ENCODE data around the gene CBX6. TPM values are rescaled to one million over a fixed set of nuclear protein-coding genes. Genes with fewer than 3 reads are reported as not detected.

Gene CBX6
- total RNA-seq, 1 experiment from 2014 or later: 136 TPM

DNA sequence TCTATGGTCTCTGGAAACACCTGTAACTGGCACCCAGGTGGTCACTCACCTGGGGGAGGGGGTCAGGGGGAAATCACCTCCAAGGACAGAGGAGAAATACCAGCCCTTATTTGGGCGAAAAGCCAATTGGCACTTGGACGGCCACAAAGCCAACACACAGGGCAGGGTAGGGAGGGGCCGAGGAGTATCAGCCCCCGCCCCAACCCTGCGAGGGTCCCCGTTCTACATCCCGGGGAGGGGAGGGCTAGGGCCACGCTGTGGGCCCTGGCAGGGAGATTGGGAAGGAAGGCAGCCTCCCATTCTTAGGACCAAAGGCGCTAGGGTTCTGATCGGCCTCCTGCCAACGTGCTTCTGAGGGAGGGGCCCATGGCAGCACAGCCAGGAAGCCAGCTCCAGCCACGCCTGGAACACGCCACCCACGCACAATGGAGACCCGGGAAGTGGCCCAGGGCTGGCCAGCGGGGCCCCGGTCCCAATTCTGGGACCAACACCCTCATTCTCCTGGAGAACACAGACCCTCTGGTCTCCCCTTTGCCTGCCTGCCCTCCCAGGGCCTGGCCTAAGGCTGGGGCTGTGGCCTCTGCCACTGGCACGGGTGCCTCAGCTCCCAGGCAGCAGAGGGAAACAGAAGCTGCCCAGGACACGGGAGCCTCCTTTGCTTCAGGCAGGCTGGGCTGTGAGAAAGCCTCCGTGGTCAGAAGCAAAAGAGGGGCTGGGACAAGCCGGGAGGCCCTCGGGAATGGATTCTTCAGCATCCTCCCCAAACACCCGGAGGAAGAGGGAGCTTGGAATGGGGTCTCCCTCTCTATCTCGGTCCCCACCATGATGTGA is 7.4 kb downstream of the CBX6 start:
- H3K9me2 ChIP-seq (ENCODE audit: insufficient read depth): no peaks in the 10 kb centered on the region
- H3K27me3 ChIP-seq (ENCODE audit: insufficient read depth, low read depth): no peaks in the 10 kb centered on the region
- BruUV-seq (replicated peaks): no TSS peak
- H3K9me3 ChIP-seq (ENCODE audit: insufficient read depth, low read depth): no peaks in the 10 kb centered on the region
- H3K27ac ChIP-seq: no peak overlapping the region
- H3K4me3 ChIP-seq: no peak overlapping the region
- POLR2A ChIA-PET (ENCODE audit: unreplicated experiment): interaction anchor here (0.7 kb wide), 1 partner anchor 43 kb away, joined by 4 read pairs; no protein-coding TSS in a partner anchor
- H3F3A ChIP-seq (ENCODE audit: insufficient read depth, low read depth): peaks cover 30% of the 10 kb centered on the region
- peaks cover 14% of the 10 kb centered on the region for H3K79me2 ChIP-seq (ENCODE audit: low read depth)
- H3K4me2 ChIP-seq: no peak overlapping the region
- no peak overlapping the region for H2AFZ ChIP-seq
- CTCF ChIA-PET: no interaction called here
- no peak for DNase-seq
- peaks cover 43% of the 10 kb centered on the region for H4K20me1 ChIP-seq (ENCODE audit: insufficient read depth)
- H3K4me1 ChIP-seq (replicated peaks; ENCODE audit: insufficient read depth): no peaks in the 10 kb centered on the region
- intact Hi-C loops (cut with micrococcal nuclease; ENCODE audit: unreplicated experiment): no loop called here
- H3K36me3 ChIP-seq (ENCODE audit: low read depth): peaks cover 9% of the 10 kb centered on the region; the same call in 1 of the 2 replicates
- TF ChIP-seq, protein P1, sequence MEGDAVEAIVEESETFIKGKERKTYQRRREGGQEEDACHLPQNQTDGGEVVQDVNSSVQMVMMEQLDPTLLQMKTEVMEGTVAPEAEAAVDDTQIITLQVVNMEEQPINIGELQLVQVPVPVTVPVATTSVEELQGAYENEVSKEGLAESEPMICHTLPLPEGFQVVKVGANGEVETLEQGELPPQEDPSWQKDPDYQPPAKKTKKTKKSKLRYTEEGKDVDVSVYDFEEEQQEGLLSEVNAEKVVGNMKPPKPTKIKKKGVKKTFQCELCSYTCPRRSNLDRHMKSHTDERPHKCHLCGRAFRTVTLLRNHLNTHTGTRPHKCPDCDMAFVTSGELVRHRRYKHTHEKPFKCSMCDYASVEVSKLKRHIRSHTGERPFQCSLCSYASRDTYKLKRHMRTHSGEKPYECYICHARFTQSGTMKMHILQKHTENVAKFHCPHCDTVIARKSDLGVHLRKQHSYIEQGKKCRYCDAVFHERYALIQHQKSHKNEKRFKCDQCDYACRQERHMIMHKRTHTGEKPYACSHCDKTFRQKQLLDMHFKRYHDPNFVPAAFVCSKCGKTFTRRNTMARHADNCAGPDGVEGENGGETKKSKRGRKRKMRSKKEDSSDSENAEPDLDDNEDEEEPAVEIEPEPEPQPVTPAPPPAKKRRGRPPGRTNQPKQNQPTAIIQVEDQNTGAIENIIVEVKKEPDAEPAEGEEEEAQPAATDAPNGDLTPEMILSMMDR (conservative IDR thresholded peaks at IDR 0.05): no peak
- TF ChIP-seq EZH2 (IDR thresholded peaks at IDR 0.05; ENCODE audit: low read depth): no peak

DNA sequence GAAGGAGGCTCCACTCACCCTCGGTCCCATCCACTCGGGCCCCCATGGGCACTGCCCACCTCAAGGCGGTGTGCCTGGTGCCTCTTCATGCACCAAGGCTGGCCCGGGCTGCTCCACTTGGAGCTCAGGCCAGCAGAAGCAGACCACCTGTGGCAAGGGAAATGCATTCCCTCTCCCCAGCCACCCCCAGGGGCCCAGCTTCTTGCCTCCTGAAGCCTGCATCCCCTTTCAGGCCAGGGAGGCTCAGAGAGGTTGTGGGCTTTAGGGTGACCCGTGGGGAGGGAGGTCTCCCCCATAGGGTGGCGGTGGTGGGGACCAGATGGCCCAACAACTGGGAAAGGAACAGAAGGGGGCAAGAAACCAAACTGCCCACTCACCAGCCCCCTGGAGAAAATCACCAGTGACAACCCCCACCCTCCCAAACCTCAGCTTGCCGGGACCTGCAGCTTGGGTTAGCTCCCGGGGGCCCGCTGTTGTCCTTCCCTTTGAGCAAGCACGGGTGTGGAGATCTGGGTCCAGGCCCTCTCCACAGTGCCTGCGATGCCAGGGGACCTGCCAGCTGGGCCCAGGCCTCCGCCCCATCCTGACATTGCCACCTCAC is 8.4 kb downstream of the CBX6 start:
- no peak overlapping the region for H3K27ac ChIP-seq
- H3K4me2 ChIP-seq: no peak overlapping the region
- TF ChIP-seq EZH2 (IDR thresholded peaks at IDR 0.05; ENCODE audit: low read depth): no peak
- TF ChIP-seq, protein P1 (conservative IDR thresholded peaks at IDR 0.05): no peak
- intact Hi-C loops (cut with micrococcal nuclease; ENCODE audit: unreplicated experiment): no loop called here
- no peak for DNase-seq
- no peaks in the 10 kb centered on the region for H3K9me2 ChIP-seq (ENCODE audit: insufficient read depth)
- no peaks in the 10 kb centered on the region for H3K9me3 ChIP-seq (ENCODE audit: insufficient read depth, low read depth)
- no peaks in the 10 kb centered on the region for H3K4me1 ChIP-seq (replicated peaks; ENCODE audit: insufficient read depth)
- peaks cover 12% of the 10 kb centered on the region; the same call in 1 of the 2 replicates for H3K79me2 ChIP-seq (ENCODE audit: low read depth)
- BruUV-seq (replicated peaks): no TSS peak
- CTCF ChIA-PET: interaction anchor here (0.6 kb wide), 1 partner anchor 301 kb away, joined by 5 read pairs; no protein-coding TSS in a partner anchor
- no peak overlapping the region for H2AFZ ChIP-seq
- H3F3A ChIP-seq (ENCODE audit: insufficient read depth, low read depth): peaks cover 23% of the 10 kb centered on the region
- H4K20me1 ChIP-seq (ENCODE audit: insufficient read depth): peaks cover 42% of the 10 kb centered on the region
- peaks cover 9% of the 10 kb centered on the region; the same call in 1 of the 2 replicates for H3K36me3 ChIP-seq (ENCODE audit: low read depth)
- H3K27me3 ChIP-seq (ENCODE audit: insufficient read depth, low read depth): no peaks in the 10 kb centered on the region
- POLR2A ChIA-PET (ENCODE audit: unreplicated experiment): interaction anchor here (0.6 to 0.7 kb wide), 2 partner anchors 44 to 61 kb away, joined by 4 to 5 read pairs; no protein-coding TSS in a partner anchor
- H3K4me3 ChIP-seq: no peak overlapping the region

DNA sequence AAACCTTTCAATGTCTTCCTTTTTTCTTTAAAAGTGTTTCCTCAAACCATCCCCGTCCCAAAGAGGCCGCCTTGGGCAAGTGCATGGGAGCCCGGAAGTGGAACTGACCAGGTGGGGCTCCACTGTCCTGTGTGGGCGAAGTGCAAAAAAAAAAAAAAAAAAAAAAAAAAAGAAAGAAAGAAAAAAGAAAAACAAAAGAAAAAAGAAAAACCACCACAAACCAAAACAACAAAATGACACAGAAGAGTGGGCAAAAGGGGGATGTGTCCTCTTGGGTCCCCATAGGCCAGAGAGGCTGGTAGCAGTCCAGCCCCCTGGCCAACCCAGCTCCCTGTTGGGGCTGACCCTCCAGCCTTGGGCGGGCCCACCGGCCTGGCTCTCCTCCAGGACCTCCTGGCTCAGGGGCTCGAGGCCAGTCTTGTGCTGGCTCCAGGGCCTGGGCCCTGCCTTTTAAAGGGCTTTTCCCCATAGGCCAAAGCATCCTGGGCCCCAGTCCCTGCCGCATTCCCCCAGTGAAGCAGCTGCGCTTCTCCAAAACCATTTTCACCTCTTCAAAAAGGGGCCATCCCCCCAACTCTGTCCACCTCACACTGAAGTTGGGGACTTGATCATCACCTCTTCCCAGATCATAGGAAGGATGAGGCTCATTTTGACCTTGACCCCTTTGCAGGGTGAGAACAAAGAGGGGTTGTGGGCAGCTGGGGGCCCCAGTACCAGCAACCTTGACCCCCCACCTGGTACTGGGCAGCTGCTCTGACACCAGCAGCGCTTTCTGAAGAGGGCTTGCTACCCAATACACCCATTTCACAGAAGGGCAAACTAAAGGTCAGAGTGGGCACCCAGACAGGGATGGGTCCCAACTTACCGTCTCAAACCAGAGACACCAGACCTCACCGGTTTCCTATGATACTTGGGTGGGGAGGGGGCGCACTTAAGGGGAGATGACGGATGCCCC is 9.4 kb downstream of the CBX6 start:
- H3K79me2 ChIP-seq (ENCODE audit: low read depth): peaks cover 4% of the 10 kb centered on the region; the same call in 1 of the 2 replicates
- H3F3A ChIP-seq (ENCODE audit: insufficient read depth, low read depth): peaks cover 14% of the 10 kb centered on the region
- no peaks in the 10 kb centered on the region for H3K4me1 ChIP-seq (replicated peaks; ENCODE audit: insufficient read depth)
- BruUV-seq (replicated peaks): TSS peak; percentile 11
- no peak overlapping the region for H3K4me3 ChIP-seq
- no peaks in the 10 kb centered on the region for H3K27me3 ChIP-seq (ENCODE audit: insufficient read depth, low read depth)
- H3K9me3 ChIP-seq (ENCODE audit: insufficient read depth, low read depth): no peaks in the 10 kb centered on the region
- ChIA-PET CTCF (interaction anchor here (0.6 kb wide), 1 partner anchor 302 kb away, joined by 5 read pairs; no protein-coding TSS in a partner anchor), POLR2A (ENCODE audit: unreplicated experiment) (no interaction called here)
- intact Hi-C loops (cut with micrococcal nuclease; ENCODE audit: unreplicated experiment): no loop called here
- no peak for DNase-seq
- peaks cover 42% of the 10 kb centered on the region for H4K20me1 ChIP-seq (ENCODE audit: insufficient read depth)
- H3K27ac ChIP-seq: no peak overlapping the region
- TF ChIP-seq, protein P1 (conservative IDR thresholded peaks at IDR 0.05): no peak
- TF ChIP-seq EZH2 (IDR thresholded peaks at IDR 0.05; ENCODE audit: low read depth): no peak
- H3K9me2 ChIP-seq (ENCODE audit: insufficient read depth): no peaks in the 10 kb centered on the region
- H3K4me2 ChIP-seq: no peak overlapping the region
- H2AFZ ChIP-seq: no peak overlapping the region
- peaks cover 4% of the 10 kb centered on the region; the same call in 1 of the 2 replicates for H3K36me3 ChIP-seq (ENCODE audit: low read depth)
